ENCODE data around the gene WIF1. TPM values are rescaled to one million over a fixed set of nuclear protein-coding genes. Genes with fewer than 3 reads are reported as not detected.

The WIF1 gene
- total RNA-seq, 4 donors from 2014 or later: not detected

DNA sequence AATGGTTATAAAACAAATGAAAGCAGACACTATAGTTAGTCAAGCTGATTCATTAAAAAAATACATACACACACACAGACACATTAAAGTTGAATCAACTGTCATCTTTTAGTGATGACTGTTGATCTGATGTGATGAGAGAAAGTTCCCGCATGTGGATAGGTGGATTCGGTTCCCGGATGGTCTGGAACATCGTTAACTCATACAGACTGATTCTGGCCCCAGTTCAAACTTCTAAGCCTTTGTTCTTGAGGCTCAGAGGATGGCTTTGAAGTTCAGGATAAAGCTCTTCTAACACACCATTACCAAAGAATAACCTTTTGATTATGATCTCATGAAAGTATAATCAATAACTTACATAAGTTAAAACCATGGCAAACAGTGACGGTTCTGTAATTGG lies 27.5 kb downstream of the WIF1 start:
- no peak overlapping the region for H3K27ac ChIP-seq
- no peak overlapping the region for H3K4me3 ChIP-seq (replicated peaks in 1 of 3)
- no peaks in the 10 kb centered on the region for H3K9me3 ChIP-seq
- 62 to 64% methylated on average over 5 of the region's 5 CpGs for WGBS, 2 donors
- H3K27me3 ChIP-seq: no peaks in the 10 kb centered on the region
- no peaks in the 10 kb centered on the region for H3K36me3 ChIP-seq
- intact Hi-C loops (cut with DNase I): no loop called here
- DNase-seq: no peak
- TF ChIP-seq, protein P1, sequence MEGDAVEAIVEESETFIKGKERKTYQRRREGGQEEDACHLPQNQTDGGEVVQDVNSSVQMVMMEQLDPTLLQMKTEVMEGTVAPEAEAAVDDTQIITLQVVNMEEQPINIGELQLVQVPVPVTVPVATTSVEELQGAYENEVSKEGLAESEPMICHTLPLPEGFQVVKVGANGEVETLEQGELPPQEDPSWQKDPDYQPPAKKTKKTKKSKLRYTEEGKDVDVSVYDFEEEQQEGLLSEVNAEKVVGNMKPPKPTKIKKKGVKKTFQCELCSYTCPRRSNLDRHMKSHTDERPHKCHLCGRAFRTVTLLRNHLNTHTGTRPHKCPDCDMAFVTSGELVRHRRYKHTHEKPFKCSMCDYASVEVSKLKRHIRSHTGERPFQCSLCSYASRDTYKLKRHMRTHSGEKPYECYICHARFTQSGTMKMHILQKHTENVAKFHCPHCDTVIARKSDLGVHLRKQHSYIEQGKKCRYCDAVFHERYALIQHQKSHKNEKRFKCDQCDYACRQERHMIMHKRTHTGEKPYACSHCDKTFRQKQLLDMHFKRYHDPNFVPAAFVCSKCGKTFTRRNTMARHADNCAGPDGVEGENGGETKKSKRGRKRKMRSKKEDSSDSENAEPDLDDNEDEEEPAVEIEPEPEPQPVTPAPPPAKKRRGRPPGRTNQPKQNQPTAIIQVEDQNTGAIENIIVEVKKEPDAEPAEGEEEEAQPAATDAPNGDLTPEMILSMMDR (IDR thresholded peaks at IDR 0.05): no peak
- TF ChIP-seq POLR2A (IDR thresholded peaks at IDR 0.05): no peak
- no peaks in the 10 kb centered on the region for H3K4me1 ChIP-seq

DNA sequence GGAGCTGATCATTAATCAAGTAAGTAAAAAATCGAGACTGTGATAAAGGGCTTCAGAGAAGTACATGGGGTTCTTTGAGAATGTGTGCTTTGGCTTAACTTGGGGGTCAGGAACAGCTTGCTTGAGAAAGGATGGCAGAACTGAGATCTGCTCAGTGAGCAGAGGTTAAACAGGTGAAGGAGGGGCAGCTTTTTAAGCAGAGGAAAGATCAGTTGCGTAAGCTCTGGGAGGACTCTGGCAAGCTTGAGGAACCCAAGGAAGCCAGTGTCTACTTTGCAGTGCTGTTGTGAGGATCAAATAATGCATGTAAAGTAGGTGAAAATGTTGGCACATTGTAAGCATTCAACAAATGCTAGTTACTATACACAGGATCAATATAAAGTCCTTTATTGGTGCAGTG lies 30.6 kb downstream of the WIF1 start:
- Histone ChIP-seq H3K4me3 (replicated peaks in 1 of 3) (no peak overlapping the region), H3K4me1 (no peaks in the 10 kb centered on the region), H3K36me3 (no peaks in the 10 kb centered on the region), H3K27ac (no peak overlapping the region), H3K27me3 (no peaks in the 10 kb centered on the region), H3K9me3 (no peaks in the 10 kb centered on the region)
- no peak for DNase-seq
- TF ChIP-seq, protein P1 (IDR thresholded peaks at IDR 0.05): no peak
- TF ChIP-seq POLR2A (IDR thresholded peaks at IDR 0.05): no peak
- intact Hi-C loops (cut with DNase I): no loop called here
- 76 to 80% methylated on average over 2 of the region's 2 CpGs for WGBS, 2 donors

GRCh38 chr12:65086236-65086635 lies 34.9 kb downstream of the WIF1 start:
- no peak for DNase-seq
- no peak overlapping the region for H3K4me3 ChIP-seq (replicated peaks in 1 of 3)
- intact Hi-C loops (cut with DNase I): no loop called here
- TF ChIP-seq, protein P1 (IDR thresholded peaks at IDR 0.05): no peak
- no peak for TF ChIP-seq POLR2A (IDR thresholded peaks at IDR 0.05)
- H3K4me1 ChIP-seq: no peaks in the 10 kb centered on the region
- H3K27ac ChIP-seq: no peak overlapping the region
- 60 to 79% methylated on average over 2 of the region's 2 CpGs for WGBS, 2 donors
- no peaks in the 10 kb centered on the region for H3K36me3 ChIP-seq
- no peaks in the 10 kb centered on the region for H3K27me3 ChIP-seq
- H3K9me3 ChIP-seq: no peaks in the 10 kb centered on the region

DNA sequence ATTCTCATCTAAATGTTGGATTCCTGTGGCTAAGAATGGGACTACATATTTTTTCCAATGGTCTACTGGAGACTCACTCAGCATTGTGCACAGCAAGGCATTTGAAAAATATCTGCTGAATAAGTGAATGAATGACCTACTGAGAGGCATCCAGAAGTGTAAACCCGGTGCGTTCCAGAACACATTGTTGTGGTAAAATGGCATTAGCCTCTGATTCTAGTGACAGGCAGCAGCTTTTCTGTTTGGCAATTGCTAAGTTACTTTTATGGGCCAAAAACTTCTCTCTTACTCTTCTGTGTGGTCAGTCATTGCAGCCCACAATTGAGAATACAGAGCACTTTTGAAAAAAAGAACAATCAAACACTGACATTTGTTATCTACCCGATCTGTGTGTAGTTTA lies 36.5 kb downstream of the WIF1 start:
- 70 to 74% methylated on average over 3 of the region's 3 CpGs for WGBS, 2 donors
- Histone ChIP-seq H3K36me3 (no peaks in the 10 kb centered on the region), H3K27ac (no peak overlapping the region), H3K27me3 (no peaks in the 10 kb centered on the region), H3K4me3 (replicated peaks in 1 of 3) (no peak overlapping the region), H3K9me3 (no peaks in the 10 kb centered on the region), H3K4me1 (no peaks in the 10 kb centered on the region)
- TF ChIP-seq, protein P1 (IDR thresholded peaks at IDR 0.05): no peak
- no peak for TF ChIP-seq POLR2A (IDR thresholded peaks at IDR 0.05)
- intact Hi-C loops (cut with DNase I): no loop called here
- DNase-seq: no peak

DNA sequence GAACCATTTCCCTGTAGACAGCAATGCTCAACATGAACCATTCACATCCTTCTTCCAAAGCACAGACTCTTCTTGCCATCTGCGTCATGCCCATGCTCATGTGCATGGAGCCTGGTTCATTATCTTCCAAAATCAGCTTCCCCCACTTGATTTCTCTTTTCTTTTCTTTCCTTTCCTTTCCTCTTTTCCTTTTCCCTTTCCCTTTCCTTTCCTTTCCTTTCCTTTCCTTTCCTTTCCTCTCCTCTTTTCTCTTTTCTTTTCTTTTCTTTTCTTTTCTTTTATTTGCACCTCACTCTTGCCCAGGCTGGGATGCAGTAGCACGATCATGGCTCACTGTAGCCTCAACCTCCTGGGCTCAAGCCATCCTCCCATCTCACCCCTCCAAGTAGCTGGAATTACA lies 37.5 kb downstream of the WIF1 start:
- 92 to 95% methylated on average over 2 of the region's 2 CpGs for WGBS, 2 donors
- Histone ChIP-seq H3K27me3 (no peaks in the 10 kb centered on the region), H3K36me3 (no peaks in the 10 kb centered on the region), H3K4me3 (replicated peaks in 1 of 3) (no peak overlapping the region), H3K4me1 (no peaks in the 10 kb centered on the region), H3K27ac (no peak overlapping the region), H3K9me3 (no peaks in the 10 kb centered on the region)
- DNase-seq: no peak
- intact Hi-C loops (cut with DNase I): no loop called here
- TF ChIP-seq POLR2A (IDR thresholded peaks at IDR 0.05): no peak
- TF ChIP-seq, protein P1 (IDR thresholded peaks at IDR 0.05): no peak

All from thyroid gland (tissue), 4 donors.